SH-SY5Y (cell line): Measurements from ENCODE around the gene PDZD2.

Experiments used
- GATA2 ChIP-seq: IDR thresholded peaks from 2 replicates; pipeline ENCODE4 v1.6.1; 2011; ENCODE audit warnings: mild to moderate bottlenecking, low read depth, low read length
- GATA3 ChIP-seq: IDR thresholded peaks from 2 replicates; pipeline ENCODE4 v1.6.1; 2011; ENCODE audit warnings: low read depth, mild to moderate bottlenecking, low read length, moderate library complexity

GRCh38 chr5:32116574-32117313 is 477.8 kb downstream of the PDZD2 start:
- TF ChIP-seq GATA2 (no peak), GATA3 (no peak)
